K562 (cell line): ENCODE measurements around the gene PPM1L. TPM values are rescaled to one million over a fixed set of nuclear protein-coding genes. Genes with fewer than 3 reads are reported as not detected.

Experiments
- CBX2 ChIP-seq: fragments of 200-600 bp; sonication (generic); IDR thresholded peaks from one replicate; pipeline ENCODE4 v1.6.1; 2012; ENCODE audit warnings: mild to moderate bottlenecking, low read length, inconsistent platforms; ENCODE audit not compliant: insufficient read depth, poor library complexity, severe bottlenecking
- CCAR2 ChIP-seq: fragments of 200-400 bp; formaldehyde crosslinking; IDR thresholded peaks from 2 replicates; pipeline ENCODE4 v1.6.1; 2017; ENCODE audit warnings: mild to moderate bottlenecking, low read depth, low read length
- CEBPZ ChIP-seq: fragments of 150-350 bp; IDR thresholded peaks from 2 replicates; pipeline ENCODE4 v1.6.1; 2014; ENCODE audit warnings: low read depth, mild to moderate bottlenecking, low read length, borderline replicate concordance
- CXXC5 ChIP-seq: fragments of 250-450 bp; sonication (Bioruptor Pico); IDR thresholded peaks from 2 replicates; pipeline ENCODE4 v1.8.0; 2022; ENCODE audit warnings: inconsistent platforms, mild to moderate bottlenecking, moderate library complexity
- DEAF1 ChIP-seq: fragments of 450-650 bp; formaldehyde crosslinking; IDR thresholded peaks from 2 replicates; pipeline ENCODE4 v1.4.0; 2020; ENCODE audit warnings: mild to moderate bottlenecking, moderate library complexity
- HDAC8 ChIP-seq: fragments of 450-650 bp; IDR thresholded peaks from 2 replicates; pipeline ENCODE4 v1.6.1; 2016; ENCODE audit warnings: mild to moderate bottlenecking, missing genetic modification characterization, moderate library complexity, missing compliant biosample characterization
- HOMEZ ChIP-seq: fragments of 250-450 bp; sonication (Bioruptor Pico); IDR thresholded peaks from 2 replicates; pipeline ENCODE4 v1.4.0; 2020; ENCODE audit warnings: mild to moderate bottlenecking, moderate library complexity
- ID3 ChIP-seq, 2 experiments: fragments of 250-450 bp in 1 of 2; fragments of 450-650 bp in 1 of 2; sonication (Bioruptor Pico) in 1 of 2; IDR thresholded peaks; 2 replicates each; pipeline versions ENCODE4 v1.6.1 to v1.8.0; 2016 to 2021; ENCODE audit warnings: mild to moderate bottlenecking in 2 of 2, moderate library complexity in 2 of 2, missing compliant biosample characterization in 1 of 2, missing genetic modification characterization in 1 of 2
- MEF2D ChIP-seq: conservative IDR thresholded peaks from 2 replicates; pipeline ENCODE4 v1.6.1; 2016; ENCODE audit warnings: low read depth, missing genetic modification characterization, missing compliant biosample characterization
- TBL1XR1 ChIP-seq, 2 experiments: IDR thresholded peaks; 2 replicates each; pipeline ENCODE4 v1.6.1; 2012; ENCODE audit warnings: improper control_type of control experiment in 2 of 2, low read length in 2 of 2, mild to moderate bottlenecking in 1 of 2
- ZBTB2 ChIP-seq: fragments of 450-650 bp; IDR thresholded peaks from 2 replicates; pipeline ENCODE4 v1.6.1; 2016; ENCODE audit warnings: antibody characterized with exemption
- ZBTB7A ChIP-seq: IDR thresholded peaks from 2 replicates; pipeline ENCODE4 v1.6.1; 2011; ENCODE audit warnings: low read depth, mild to moderate bottlenecking, low read length, moderate library complexity, borderline replicate concordance; ENCODE audit not compliant: control insufficient read depth
- ZNF395 ChIP-seq: fragments of 200-800 bp; sonication (Bioruptor generic); IDR thresholded peaks from 2 replicates; pipeline ENCODE4 v1.6.1; 2017; ENCODE audit warnings: missing genetic modification characterization, missing compliant biosample characterization
- ZNF830 ChIP-seq: fragments of 250-450 bp; sonication (Bioruptor Pico); IDR thresholded peaks from 2 replicates; pipeline ENCODE4 v1.5.0; 2021; ENCODE audit warnings: mild to moderate bottlenecking
- polyA plus RNA-seq, 8 experiments: library from polyadenylated mRNA; depleted of rRNA in 4 of 8; stranded (reverse) in 5 of 8; unstranded in 3 of 8; fragments of >200 nt; fragmentation: Nextera tagmentation in 2 of 8; fragmentation: Illumina TruSeq in 1 of 8; extraction: Ambion mirVana in 2 of 8; extraction: Trizol in 1 of 8; gene quantifications; 2 replicates each; pipeline versions ENCODE4 v1.2.1 to v1.2.3, GENCODE V29; 2011 to 2014; ENCODE audit warnings: inconsistent platforms in 1 of 8, missing spikeins in 1 of 8
- total RNA-seq, 7 experiments: library from RNA; depleted of rRNA in 6 of 7; stranded (reverse); fragments of >200 nt in 6 of 7; fragmentation: Illumina TruSeq in 2 of 7; extraction: Trizol in 2 of 7; gene quantifications; 2 replicates each; pipeline versions ENCODE4 v1.2.1 to v1.2.3, GENCODE V29; 2011 to 2021; ENCODE audit warnings: low replicate concordance in 1 of 7

Gene PPM1L
- total and polyA plus RNA-seq, 9 of the 15 experiments (the other 6 are each of a cell fraction or from before 2014, with no cell fraction given): 0.01 to 0.41 (median 0.14) TPM

- TF ChIP-seq CEBPZ (no peak), ZNF830 (CRISPR knock-in tag) (0 out of 2 replicates have a peak, but pooled peaks have one; percentile 57), ZBTB7A (peak; percentile 35; the same call in 1 of the 2 replicates), TBL1XR1 (IDR thresholded peaks at IDR 0.05; ENCODE audit: low read length in 2 of 2) (no peak; a peak in 1 of 4 replicates), MEF2D (tag) (no peak), ZBTB2 (no peak), CBX2 (no peak), HDAC8 (peak; percentile 62; the same call in 1 of the 2 replicates), DEAF1 (CRISPR knock-in tag) (peak; percentile 35; the same call in 1 of the 2 replicates), CXXC5 (CRISPR knock-in tag) (peak; percentile 87), CCAR2 (no peak), HOMEZ (CRISPR knock-in tag) (no peak), ID3 (CRISPR knock-in tag; IDR thresholded peaks at IDR 0.05) (no peak), ID3 (tag; IDR thresholded peaks at IDR 0.05) (no peak), ZNF395 (peak; percentile 51; the same call in 1 of the 2 replicates)
Observed at GRCh38 chr3:160754855-160755747, 930 bp upstream of the PPM1L start (continued).
